ENCODE results near the gene PPM1J.
A peak's percentile ranks its signal among the peaks of the same experiment; 100 is the strongest.
"Not testable (repeated sequence)": the region's sequence is repeated elsewhere in the genome, so short reads cannot be mapped to it uniquely, and the experiment has no call there.

Gene PPM1J

DNA sequence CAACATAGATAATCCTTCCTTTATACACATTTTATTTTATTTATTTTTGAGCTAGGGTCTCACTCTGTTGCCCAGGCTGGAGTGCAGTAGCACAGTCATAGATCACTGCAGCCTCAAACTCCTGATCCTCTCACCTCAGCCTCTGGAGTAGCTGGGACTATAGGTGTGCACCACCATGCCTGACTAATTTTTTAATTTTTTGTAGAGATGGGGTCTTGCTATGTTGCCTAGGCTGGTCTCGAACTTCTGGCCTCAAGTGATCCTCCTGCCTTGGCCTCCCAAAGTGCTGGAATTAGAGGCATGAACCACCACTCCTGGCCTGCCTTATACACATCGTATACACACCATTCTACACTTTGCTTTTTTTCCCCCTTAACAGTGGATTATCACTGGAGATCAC, 6.2 kb upstream of the PPM1J start:
- DNase-seq = not testable (repeated sequence)

DNA sequence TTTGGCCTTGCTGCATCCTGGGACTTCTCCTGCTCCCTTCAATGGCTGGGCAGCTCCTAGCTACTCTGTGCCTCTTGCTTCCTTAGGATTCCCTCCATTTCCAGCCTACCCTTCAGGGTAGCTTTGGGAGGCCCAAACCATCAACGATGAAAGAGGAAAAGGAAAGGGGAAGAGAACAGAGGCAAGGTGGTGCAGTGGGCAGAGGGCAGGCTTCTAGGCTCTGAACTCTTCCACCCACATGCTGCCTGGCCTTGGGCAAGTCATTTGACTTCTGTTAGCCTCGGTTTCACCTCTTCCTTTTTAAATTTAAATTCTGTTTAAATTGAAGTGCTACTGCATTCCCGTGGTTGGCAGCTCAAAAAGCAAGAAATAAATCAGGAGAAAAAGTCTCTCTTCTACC, 5.7 kb upstream of the PPM1J start:
- no peak for DNase-seq

DNA sequence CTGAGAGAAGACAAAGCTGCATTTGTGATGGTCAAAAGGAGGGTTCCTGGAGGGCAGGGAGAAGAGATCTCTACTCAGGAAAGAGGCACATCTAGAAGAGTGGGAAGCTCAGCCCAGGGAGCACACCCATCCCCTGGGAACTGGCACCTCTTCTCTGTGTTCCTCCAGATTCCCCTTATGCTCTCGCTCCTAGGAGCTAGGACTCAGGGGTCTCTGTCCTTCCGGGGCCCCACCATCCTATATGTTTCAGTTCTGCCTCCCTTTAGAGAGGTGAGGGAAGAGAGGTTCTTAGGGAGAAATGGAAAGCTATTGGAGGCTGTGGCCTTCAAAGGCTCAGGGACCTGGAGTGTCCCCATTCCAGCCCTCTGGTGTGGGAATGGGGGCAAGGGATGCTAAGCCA, 4.6 kb upstream of the PPM1J start:
- no peak for DNase-seq

DNA sequence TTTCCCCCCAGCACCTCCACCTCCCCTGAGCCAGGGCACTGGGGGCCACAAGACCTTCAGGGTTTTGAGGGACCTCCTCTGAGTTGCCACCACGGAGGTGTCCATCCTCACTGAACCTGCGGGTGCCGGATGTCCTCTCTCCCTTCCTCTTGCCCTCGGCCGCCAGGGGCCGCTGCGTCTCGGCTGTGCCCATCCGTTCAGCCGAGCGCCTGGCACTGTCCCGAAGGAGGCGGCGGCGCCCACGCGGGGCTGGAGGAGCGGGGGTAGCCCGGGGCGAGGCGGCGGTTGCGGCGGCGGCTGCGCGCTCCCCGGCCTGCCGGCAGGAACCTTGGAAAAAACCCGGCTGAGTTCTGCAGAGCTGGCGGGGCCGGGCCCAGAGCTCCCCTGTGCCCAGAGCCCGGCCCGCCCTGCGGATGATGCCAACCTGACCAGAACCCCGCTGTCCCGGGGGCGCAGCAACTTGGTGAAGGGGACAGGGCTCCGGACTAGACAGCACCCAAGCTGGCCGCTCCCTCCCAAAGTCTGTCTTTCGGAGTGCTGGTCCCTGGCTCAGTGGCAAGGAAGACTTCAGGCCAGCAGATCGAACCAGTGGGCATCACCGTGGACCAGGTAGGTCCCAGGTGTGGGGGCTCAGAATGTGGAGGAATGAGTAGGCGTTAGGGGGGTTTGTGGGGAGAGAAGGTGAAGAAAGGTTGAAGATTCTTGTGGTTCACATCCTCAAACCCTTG, 3.7 kb upstream of the PPM1J start:
- DNase-seq = peak; percentile 89

DNA sequence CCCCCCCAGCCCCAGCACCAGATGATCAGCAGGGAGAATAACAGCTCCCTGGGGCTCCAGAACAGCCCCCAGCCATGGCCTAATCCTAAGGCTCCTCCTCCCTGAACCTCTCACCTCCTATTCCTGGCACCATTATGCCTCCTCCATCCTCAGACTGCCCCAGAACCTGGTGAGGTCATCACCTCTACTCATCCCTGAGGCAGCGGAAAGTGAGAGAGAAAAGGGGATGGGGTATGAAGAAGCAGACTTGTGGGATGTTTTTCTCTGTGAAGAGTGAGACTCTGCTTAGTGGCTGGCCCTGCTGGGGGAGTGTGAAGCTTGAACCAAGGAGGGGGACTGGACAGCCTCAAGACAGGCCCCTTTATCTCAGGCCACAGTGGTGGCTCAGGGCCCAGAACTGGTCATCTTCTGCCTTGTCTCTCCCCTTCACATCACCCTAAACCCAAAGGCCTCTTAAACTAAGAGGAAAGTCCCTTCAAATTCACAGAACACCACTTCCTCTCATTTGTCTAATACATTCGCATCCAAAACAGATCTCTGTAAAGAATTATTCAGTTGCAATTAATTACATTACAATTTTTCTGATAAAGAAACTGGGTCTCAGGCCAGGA, 2.2 kb upstream of the PPM1J start:
- no peak for DNase-seq

DNA sequence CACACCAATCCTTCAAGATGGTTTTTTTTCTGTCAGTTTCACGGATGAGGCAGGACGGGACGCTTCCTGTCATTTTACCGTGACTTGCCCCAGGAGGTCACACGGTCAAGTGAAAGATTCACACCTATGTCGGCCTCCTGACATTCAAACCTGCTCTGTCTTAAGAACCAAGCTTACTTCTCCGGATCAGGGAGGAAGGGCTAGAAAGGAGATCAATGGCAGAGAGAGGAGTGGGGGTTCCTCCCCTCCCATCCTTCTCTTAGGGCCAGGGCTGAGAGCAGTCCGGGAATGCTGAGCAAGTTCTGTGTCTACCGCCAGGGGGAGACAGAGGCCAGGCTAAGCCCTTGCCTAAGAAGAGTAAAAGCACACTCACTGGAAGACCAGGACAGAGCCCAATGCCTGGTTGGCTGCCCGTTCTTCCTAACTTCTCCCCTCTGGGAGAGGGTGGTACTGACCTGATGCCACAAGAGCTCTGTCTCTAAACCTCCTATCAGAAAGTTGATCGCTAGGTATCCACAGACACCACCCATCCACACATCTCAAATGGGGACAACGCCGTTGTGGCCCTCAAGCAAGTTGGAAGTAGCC, 1.1 kb upstream of the PPM1J start:
- peak; percentile 92 for DNase-seq

DNA sequence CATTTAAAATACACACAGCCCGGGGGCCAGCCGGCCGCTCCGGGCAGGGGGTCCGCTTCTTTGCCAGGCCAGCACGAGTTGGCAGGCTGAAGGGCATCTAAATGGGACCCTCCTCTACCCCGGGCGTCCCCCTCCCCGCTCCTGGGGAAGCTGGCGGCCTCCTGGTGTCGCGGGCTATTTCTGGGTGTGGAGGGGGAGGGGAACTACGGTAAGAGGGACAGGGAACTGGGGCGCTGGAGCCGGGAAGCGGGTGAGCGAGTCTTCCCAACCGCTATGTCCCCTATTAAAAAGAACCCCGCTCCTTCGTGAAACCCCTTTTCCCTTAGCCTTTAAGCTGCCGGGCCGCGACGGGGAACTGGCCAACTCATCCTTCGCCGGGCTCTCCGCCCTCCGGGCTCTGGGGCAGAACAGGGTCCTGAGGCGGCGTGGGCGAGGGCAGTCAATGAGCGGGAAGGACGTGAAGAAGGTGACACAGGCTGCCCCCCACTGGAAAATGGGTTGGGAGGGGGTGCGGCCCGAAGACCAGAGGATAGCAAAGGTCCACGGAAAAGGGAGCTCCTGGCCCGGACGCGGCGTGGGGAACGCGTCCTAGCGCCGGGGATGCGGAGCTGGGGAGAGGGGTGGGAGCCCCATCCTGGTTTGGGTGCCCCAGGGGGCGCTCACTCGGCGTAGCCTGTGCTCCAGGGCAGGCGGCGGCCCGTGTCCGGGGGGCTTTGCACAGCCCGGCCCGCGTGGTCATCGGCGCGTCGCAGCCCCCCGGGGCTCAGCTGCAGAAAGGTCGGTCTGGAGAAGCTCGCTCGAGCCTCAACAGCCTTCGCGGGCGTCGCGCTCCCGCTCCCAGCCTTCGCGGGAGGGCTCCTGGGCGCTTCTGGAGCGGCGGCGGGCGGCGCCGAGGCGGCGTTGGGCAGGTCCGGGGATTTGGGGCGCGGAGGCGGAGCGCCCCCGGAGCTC, 544 bp downstream of the PPM1J start:
- DNase-seq = peak; percentile 63

DNA sequence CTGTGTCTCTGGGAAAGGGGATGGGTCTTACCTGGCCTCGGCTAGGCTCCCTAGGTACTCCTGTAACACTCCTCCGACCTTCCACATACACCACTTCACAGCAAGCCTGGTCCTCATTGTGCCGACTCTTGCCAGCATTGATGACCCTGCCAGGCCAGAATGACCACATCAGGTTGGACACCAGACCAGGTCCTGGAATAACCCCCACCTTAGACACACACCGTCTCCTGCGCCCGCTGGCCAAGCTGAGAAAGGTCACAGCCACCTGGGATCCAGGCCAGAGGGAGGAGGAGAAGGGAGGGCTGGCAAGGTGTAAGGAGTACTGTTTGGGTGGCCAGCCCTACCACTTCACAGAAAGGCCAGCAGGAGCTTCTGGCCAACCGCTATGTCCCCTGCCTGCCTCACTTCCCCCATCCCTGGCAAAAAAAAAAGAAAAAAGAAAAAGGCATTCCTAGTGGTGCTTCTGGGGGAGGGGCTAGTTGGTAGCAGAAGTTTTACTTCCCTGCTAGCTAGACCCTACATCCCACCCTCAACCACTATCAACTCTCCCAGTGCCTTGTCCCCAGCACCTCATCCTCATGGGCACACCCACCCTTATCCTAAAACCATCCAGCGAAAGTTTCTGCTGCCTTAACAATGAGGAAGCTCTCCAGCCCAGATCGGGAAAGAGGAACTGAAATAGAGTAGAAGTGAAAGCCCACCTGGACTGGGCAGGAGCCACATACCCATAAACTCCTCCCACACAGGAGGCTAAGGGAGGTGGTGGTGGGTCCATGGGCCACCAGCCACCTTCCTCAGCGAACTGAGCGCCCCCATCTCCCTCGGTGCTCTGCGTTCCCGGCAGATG, 1.4 kb downstream of the PPM1J start:
- peak; percentile 41 for DNase-seq

DNA sequence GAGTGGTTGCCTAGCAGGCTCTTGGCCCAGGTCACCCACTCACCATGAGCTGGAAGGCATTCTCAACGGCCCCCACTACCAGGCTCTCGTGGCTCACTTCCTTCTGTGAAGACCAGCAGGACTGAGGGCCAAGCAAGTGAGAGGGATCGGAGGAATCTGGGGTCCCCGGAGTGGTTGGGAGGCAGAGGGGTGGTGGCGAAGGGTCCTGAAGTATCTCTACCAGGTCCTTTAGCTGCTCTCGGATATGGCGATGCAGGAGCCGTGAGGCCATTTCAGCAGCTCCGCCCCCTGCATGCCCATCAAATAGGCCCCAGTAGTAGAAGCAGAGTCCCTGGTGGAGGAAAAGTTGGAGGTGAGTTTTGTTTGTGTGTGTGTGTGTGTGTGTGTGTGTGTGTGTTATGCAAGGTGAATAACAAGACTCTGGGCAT, 2.4 kb downstream of the PPM1J start:
- DNase-seq = no peak

DNA sequence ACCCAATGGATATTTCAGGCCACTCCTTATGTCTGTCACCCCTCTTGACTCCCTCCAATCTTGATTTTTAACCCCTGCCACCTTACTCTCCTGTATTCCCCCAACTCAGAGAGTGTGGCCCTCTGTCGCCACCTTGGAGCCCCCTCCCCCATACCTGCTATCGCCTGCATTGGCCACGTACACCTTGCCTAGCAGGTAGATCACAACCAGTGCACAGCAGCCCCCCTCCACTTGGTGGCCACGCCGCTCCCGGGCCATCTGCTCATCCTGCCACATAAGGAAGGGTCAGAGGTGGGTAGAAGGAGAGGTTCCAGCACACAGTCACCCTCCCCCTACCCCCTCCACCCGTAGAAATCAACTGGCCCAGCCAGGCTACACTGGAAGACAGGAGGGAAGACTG, 2.9 kb downstream of the PPM1J start:
- DNase-seq = no peak

DNA sequence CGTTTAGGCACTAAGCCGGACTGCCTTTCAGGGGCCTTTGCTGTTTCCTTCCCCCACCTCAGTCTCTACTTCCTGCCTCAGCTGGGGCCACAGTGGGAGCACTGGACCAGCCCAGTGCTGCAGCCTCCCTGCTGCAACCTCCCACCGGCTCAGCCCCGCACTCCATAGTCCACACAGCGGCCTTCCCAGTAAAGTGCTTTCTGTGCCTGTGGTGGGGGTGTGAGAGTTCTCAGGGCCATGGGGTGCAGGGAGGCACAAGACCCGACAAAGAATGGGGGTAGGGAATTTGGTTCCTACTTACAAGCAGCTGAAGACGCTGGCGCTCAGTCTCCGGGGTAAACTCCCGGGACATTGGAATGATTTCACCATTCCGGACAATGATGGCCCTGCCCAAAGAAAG, 3.5 kb downstream of the PPM1J start:
- no peak for DNase-seq

DNA sequence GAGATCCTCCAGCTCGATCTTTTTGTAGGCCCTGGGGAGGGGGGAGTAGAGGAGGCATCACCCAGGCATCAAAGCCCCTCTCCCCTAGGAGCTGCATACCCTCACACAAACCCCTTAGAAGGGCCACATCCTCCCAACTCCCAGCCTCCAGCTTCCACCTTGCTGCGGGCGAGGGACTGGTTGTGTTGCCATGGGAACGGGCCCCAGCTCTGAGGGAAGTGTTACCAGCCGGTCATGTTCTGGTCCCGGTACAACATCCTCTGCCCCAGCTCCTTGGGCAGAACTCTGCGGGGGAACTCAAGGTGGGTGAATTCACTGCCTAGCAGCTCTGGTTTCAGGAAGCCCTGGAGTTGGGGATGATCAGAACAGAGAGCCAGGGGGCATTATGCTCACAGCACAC, 4.1 kb downstream of the PPM1J start:
- DNase-seq = no peak

DNA sequence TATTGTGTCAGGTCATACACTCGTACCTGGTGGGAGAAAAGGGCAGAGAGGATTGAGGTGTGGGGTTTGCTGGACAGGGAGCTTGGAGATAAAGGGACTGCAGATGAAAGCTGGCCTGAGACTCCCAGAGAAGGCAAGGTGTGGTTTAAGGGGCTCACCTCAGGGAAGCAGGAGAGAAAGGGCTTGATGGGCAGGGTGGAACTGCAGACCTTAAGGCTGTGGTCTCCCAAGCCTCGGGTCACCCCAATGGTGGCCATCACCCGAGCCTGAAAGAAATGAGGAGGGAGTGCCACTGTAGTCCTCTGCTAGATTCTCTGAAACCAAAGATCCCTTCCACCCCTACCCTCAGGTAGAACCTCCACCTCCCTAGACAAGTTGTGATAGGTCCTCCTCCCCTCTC, 4.5 kb downstream of the PPM1J start:
- DNase-seq = no peak

DNA sequence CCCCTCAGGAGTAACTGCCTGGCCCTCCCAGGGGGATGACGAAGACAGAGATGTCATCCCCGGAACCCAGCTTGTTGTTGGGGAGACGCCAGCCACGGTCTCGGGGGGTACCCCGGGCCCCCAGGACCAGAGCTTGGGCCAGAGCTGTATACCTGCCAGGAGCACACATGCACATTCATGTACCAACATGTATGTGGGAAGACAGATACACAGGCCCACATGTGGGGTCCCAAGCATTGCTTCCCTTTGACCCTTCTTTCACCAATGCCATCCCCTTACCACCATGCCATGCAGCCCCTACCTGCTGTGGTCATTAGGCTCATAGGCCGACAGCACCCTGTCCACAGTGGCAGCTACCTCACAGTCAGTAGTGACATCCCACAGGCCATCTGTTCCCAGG, 5.0 kb downstream of the PPM1J start:
- no peak for DNase-seq

DNA sequence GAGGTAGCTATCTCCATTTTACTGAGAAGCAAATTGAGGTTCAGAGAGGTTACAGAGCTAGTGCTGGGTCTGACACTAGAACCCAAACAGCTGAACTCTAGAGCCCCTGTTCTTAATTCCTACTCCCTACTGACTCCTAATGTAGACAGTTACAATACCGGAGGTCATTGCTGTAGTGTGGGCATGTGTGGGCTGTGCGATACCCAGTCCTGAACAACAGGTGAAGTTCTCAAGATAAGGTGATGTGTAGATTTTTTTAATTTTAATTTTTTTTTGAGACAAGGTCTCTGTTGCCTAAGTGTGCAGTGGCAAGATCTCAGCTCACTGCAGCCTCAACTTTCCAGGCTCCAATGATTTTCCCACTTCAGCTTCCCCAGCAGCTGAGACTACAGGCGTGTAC, 6.6 kb downstream of the PPM1J start:
- DNase-seq = no peak

DNA sequence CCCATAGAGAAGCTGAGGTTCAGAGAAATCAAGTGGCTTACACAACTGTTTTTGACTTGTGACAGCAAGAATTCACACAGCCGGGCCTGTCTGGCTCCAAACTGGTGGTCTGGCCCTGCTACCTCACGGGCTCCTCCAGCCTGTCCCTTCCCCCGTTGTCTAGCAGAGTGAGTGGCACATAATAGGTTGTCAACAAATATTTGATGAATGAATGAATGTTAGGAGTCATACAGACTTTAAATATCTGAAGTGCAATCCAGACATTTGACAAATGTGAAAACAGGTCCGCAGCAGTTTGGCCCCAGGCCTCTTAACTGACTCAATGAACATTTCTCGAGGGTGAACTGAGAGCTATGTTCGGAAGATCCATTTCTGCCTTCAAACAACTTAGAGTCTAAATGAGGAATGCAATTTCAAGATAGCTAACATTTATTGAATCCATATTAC, 7.1 kb downstream of the PPM1J start:
- DNase-seq = no peak

DNA sequence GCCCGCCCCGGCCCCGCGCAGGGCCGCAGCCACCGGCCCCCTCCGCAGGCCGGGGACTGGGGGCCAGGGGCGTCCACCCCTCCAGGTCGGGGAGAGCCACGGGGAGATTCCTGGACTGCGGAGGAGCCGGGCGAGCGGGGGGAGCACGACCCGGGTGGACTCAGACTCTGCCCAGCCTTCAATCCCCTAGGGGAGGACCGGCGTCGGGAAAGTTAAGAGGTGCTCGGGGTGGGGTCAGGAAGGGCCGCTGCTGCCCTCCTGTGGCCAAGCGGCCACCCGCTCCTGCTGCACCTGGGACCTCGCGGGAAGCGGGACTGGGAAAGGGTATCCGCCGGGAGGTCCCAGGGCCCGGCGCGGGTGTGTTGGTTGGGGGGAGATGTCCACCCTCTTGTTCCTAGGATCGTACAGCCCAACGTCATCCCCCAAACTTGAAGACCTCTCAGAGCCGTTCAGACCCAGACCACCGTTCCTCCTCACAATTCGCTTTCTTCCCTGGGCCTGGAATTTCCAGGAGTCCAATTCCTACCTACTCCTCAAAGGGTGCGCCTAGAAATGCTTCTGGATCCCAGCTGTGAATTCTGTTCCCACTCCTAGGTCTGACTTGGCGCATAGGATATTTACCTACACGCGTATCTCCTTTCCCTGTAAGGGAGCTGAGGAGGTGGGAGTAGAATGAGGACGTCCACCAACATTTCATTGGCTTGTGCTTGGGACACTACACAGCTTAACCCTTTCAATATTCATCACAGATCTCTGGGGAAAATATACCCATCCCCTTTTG, 7.7 kb downstream of the PPM1J start:
- peak; percentile 95 for DNase-seq

DNA sequence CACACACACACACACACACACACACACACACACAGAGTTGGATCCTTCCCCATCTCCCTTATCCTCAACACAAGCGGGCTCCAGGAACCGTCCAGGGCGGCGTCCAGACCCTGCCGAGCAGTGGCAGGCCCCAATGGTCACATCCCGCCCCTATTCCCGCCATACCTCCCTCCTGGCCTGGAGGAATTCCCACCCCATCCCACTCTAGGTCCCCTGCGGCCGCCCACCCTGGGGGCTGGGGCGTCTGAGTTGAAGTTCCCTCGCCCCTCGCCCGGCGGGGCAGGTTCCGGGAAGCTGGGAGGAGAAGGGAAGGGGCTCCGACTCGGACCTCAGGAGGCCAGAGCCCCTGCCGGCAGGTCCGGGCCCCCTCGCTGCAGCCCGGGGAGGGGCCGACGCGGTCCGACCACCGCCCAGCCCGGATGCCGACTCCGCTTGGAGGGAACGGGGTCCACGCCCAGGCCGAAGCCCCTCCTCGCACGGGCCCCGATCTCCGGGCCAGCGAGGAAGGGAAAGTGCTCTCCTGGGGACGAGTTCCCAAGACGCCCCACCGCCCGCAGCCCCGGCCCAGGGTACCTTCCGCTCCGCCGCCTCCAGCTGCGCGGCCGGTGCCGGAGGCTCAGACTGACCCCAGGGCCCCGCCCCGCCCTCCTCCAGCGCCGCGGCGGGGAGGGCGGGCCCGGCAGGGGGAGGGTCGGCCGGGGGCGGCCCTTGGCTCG, 8.5 kb downstream of the PPM1J start, which contains the start of gene RHOC:
RHOC (minus strand) TSS at position 623 of the 716 bp plus-strand sequence. CDS start 3,328 bp downstream, outside the sequence.
- DNase-seq = peak; percentile 89

DNA sequence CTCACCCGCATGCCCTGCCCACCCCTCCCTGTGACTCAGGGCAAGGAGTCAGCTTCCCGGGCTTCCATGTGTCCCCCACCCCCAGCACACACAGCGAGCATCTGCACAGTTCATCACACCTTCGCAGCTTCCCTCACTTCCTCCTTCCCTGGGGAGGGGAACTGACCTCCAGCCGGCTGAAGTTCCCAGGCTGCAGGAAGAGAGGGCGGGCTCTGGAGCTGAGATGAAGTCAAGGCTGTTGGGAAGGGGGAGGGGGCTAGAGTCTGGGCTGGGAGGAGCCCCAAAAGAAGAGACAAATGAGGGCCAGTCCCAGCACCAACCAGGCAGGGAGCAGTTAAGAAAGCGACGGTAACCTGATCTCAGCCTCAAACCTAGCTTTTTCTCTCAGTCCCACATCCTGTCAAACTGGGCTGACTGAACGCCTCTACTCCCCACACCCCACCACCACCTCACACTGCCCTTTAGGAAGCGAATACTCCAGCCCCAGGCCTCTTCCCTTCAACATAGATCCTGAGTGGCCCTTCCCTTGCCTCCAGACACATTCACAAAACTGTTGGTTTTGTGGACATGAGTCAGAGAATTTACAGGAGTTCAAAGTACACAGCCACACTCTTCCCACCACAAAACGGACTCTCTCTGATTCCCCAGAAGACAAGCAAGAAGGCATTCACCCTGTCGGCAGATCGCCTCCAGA, 10.1 kb downstream of the PPM1J start:
- DNase-seq = peak; percentile 91

DNA sequence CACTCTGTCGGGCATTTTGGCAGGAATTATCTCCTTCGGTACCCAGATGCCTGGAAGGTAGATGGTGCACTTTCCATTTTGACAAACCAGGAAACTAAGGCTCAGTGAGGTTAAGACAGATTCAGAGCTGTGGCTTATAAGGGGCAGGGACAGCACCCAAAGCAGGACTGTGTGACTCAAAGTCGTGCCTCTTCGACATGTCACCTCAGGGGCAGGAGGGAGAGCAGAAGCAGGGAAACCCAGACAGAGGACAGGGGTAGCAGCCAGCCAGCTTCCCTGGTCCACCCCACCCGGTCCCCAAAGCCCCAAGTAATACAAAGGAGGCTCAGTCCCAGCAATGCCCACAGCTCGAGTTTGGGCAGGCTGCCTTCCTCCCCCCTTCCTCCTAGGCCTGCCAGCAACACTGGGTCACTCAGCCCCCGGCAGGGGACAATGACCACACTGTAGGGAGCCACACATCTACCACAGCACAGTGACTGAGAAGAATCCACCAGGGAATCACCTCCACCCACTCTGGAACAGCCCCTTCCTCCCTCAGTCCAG, 10.7 kb downstream of the PPM1J start:
- no peak for DNase-seq

All from DMS53 (cell line).